Choroid plexus epithelial cell (primary cell): ENCODE data around the gene CASP8AP2.

ENCODE experiments used
- DNase-seq: peaks from one replicate; pipeline ENCODE4 v3.0.0-alpha.2; 2010; ENCODE audit warnings: low read depth
- H3K4me3 ChIP-seq: 2 replicates; pipeline ENCODE4 v1.5.1; 2011; ENCODE audit warnings: low read depth, mild to moderate bottlenecking, control low read depth, low read length, moderate library complexity
- TF ChIP-seq, protein P1 (sequence below): conservative IDR thresholded peaks from 2 replicates; pipeline ENCODE4 v1.5.1; 2011; ENCODE audit warnings: low read depth, mild to moderate bottlenecking, control low read depth, inconsistent platforms, low read length, moderate library complexity

The CASP8AP2 gene

DNA sequence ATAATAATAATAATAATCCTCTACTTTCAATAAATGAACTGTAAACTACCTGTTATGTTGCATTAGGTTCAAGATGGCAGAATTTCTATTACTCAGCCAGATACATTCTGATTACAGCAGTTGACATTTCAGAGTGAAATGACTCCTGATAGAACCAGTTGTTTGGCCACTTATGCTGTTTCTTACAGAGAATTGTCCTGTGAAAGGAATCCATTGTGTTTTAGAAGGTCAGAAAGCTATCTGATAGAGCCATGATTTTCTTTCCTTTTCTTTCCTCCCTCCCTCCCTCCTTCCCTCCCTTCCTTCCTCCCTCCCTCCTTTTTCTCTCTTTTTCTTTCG is 81.2 kb downstream of the CASP8AP2 start:
- TF ChIP-seq, protein P1, sequence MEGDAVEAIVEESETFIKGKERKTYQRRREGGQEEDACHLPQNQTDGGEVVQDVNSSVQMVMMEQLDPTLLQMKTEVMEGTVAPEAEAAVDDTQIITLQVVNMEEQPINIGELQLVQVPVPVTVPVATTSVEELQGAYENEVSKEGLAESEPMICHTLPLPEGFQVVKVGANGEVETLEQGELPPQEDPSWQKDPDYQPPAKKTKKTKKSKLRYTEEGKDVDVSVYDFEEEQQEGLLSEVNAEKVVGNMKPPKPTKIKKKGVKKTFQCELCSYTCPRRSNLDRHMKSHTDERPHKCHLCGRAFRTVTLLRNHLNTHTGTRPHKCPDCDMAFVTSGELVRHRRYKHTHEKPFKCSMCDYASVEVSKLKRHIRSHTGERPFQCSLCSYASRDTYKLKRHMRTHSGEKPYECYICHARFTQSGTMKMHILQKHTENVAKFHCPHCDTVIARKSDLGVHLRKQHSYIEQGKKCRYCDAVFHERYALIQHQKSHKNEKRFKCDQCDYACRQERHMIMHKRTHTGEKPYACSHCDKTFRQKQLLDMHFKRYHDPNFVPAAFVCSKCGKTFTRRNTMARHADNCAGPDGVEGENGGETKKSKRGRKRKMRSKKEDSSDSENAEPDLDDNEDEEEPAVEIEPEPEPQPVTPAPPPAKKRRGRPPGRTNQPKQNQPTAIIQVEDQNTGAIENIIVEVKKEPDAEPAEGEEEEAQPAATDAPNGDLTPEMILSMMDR, result no peak
- no peak for DNase-seq
- no peak overlapping the region for H3K4me3 ChIP-seq

GRCh38 chr6:89916136-89916920 is 86.6 kb downstream of the CASP8AP2 start:
- no peak overlapping the region for H3K4me3 ChIP-seq
- TF ChIP-seq, protein P1, result no peak
- DNase-seq, result no peak

GRCh38 chr6:89917216-89917615 is 87.5 kb downstream of the CASP8AP2 start:
- TF ChIP-seq, protein P1, result no peak
- no peak overlapping the region for H3K4me3 ChIP-seq
- DNase-seq, result no peak

- TF ChIP-seq, protein P1, result no peak
- DNase-seq, result no peak
- no peak overlapping the region for H3K4me3 ChIP-seq
Observed at GRCh38 chr6:89917801-89918366, 88.2 kb downstream of the CASP8AP2 start.
